ENCODE data around the gene COL15A1. TPM values are rescaled to one million over a fixed set of nuclear protein-coding genes. Genes with fewer than 3 reads are reported as not detected.

Gene COL15A1
- total and polyA plus RNA-seq, 8 donors, result 10.7 to 173 (median 27.8) TPM

DNA sequence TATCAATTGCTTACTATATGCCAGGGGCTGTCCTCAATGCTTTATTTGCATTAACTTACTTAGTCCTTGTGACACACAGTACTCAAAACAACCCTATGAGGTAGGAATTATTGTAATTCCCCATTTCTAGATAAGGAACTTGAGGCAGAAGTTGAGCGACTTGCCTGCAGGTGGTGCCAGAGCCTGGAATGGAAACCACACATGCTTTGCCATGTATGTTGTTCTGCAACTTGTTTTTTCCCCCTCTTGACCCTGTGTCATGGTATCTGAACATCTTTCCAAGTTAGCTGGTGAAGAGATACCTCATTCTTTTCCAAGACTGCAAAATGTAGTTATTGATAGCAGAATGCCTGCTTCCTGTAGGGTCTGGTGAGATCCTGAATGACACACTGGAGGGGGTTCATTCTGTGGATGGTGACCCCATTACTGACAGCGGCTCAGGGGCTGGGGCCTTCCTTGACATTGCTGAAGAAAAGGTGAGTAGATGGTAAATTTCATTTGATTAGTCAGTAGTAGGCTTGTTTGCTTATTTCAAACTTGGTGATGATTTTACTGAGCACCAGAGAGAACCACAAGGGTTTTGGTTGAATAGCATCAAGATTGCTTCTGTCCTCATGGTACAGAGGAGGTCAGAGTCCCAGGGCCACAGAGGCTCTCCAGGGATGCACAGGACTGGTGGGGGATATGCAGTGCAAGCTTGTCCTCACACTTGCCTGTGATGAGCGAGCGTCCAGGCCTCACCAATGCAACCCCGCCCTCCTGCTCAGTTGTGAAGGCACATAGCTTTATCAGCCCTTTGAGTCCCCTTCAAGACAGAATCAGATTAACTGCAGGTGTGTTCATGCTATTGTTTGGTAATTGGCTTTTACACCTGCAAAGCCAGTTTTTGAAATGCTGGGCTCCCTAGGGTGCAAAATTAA, 57.0 kb downstream of the COL15A1 start:
- peaks cover 0 to 33% (median 15%) of the 10 kb centered on the region in 4 donors for H3K36me3 ChIP-seq
- no peaks in the 10 kb centered on the region for H3K9me3 ChIP-seq
- intact Hi-C loops (cut with DNase I; ENCODE audit: low total_unique reads), result no loop called here
- WGBS, 5 donors, result 68 to 79% (median 75%) methylated on average over 5 of the region's 5 CpGs
- peak; percentile 52 to 86 for DNase-seq
- TF ChIP-seq POLR2A (IDR thresholded peaks at IDR 0.05) (no peak), POLR2AphosphoS5 (IDR thresholded peaks at IDR 0.05) (no peak)
- TF ChIP-seq, protein P1, sequence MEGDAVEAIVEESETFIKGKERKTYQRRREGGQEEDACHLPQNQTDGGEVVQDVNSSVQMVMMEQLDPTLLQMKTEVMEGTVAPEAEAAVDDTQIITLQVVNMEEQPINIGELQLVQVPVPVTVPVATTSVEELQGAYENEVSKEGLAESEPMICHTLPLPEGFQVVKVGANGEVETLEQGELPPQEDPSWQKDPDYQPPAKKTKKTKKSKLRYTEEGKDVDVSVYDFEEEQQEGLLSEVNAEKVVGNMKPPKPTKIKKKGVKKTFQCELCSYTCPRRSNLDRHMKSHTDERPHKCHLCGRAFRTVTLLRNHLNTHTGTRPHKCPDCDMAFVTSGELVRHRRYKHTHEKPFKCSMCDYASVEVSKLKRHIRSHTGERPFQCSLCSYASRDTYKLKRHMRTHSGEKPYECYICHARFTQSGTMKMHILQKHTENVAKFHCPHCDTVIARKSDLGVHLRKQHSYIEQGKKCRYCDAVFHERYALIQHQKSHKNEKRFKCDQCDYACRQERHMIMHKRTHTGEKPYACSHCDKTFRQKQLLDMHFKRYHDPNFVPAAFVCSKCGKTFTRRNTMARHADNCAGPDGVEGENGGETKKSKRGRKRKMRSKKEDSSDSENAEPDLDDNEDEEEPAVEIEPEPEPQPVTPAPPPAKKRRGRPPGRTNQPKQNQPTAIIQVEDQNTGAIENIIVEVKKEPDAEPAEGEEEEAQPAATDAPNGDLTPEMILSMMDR (IDR thresholded peaks at IDR 0.05), result peak in 5 of 7 experiments; percentile 29 to 55 (median 51)
- H3K4me3 ChIP-seq, result no peak overlapping the region
- H3K27ac ChIP-seq, result no peak overlapping the region
- no peaks in the 10 kb centered on the region for H3K27me3 ChIP-seq
- peaks cover 10 to 37% (median 24%) of the 10 kb centered on the region in 4 donors for H3K4me1 ChIP-seq

DNA sequence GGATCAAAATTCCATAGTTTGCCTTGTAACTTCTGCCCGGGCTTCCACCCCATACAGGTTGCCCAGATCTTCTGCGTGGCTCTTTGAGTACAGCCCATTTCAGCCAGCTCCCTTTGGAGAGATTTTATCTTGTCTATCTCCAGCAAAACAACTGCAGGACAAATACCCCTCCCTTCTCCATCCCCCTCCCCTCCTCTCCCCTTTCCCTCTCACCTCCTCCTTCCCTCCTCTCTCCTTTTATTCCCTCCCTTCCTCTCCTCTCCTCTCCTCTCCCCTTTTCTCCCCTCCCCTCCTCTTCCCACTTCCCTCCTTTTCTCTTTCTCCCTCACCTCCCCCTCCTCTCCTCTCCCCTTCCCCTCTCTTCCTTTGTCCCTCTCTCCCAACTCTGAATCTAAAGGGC, 58.2 kb downstream of the COL15A1 start:
- no peaks in the 10 kb centered on the region for H3K27me3 ChIP-seq
- no peak overlapping the region for H3K27ac ChIP-seq
- intact Hi-C loops (cut with DNase I; ENCODE audit: low total_unique reads), result no loop called here
- no peaks in the 10 kb centered on the region for H3K9me3 ChIP-seq
- WGBS, 5 donors, result 88 to 98% (median 92%) methylated on average over 2 of the region's 2 CpGs
- TF ChIP-seq, protein P1 (IDR thresholded peaks at IDR 0.05), result no peak
- no peak for DNase-seq
- H3K4me3 ChIP-seq, result no peak overlapping the region
- H3K36me3 ChIP-seq, result peaks cover 0 to 42% (median 20%) of the 10 kb centered on the region in 4 donors
- H3K4me1 ChIP-seq, result peaks cover 10 to 31% (median 23%) of the 10 kb centered on the region in 4 donors

DNA sequence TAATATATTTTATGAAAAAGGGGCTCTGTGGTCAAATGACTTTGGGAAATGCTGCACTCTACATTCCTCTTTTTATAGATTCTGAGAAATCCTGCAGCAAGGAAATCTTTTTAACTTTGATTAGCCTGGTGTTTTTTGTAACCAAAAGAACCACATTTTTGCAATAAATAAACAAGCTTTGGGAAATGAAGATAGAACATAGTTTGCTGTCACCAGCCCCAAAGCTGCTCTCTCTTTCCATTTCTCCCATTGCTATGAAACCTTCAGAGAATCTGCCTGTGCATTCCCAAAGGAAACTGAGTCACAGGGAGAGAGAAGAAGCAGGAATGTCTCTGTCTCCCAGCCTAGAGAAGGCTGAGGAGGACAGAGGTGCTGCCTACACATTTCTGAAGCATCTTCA, 59.0 kb downstream of the COL15A1 start:
- intact Hi-C loops (cut with DNase I; ENCODE audit: low total_unique reads), result no loop called here
- Histone ChIP-seq H3K27ac (no peak overlapping the region), H3K4me3 (no peak overlapping the region), H3K27me3 (no peaks in the 10 kb centered on the region), H3K4me1 (peaks cover 10 to 30% (median 20%) of the 10 kb centered on the region in 4 donors), H3K36me3 (peaks cover 0 to 44% (median 20%) of the 10 kb centered on the region in 4 donors), H3K9me3 (no peaks in the 10 kb centered on the region)
- TF ChIP-seq POLR2A (IDR thresholded peaks at IDR 0.05) (no peak), EP300 (IDR thresholded peaks at IDR 0.05) (no peak)
- TF ChIP-seq, protein P1 (IDR thresholded peaks at IDR 0.05), result no peak
- no peak for DNase-seq

DNA sequence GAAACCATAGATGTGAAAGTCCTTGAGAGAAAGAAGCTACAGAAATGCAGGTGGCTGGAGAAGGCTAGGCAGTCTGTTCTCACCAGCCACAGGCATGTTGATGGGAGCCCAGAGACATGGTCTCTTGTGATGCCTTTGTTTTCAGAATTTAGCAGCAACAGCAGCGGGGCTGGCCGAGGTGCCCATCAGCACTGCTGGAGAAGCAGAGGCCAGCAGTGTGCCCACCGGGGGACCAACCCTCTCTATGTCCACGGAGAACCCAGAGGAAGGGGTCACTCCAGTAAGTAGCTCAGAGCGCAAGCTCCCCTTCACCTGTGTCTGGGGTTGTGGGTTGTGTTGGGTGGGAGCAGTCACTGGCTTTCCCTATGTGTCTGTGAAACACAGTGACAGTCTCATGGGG, 59.6 kb downstream of the COL15A1 start:
- Histone ChIP-seq H3K27ac (no peak overlapping the region), H3K9me3 (no peaks in the 10 kb centered on the region), H3K4me1 (peaks cover 9 to 27% (median 14%) of the 10 kb centered on the region in 4 donors), H3K36me3 (peaks cover 0 to 44% (median 20%) of the 10 kb centered on the region in 4 donors), H3K27me3 (no peaks in the 10 kb centered on the region), H3K4me3 (no peak overlapping the region)
- no peak for TF ChIP-seq EP300 (IDR thresholded peaks at IDR 0.05)
- TF ChIP-seq POLR2AphosphoS5 (IDR thresholded peaks at IDR 0.05), result no peak
- TF ChIP-seq, protein P1 (IDR thresholded peaks at IDR 0.05), result no peak
- TF ChIP-seq POLR2A (IDR thresholded peaks at IDR 0.05), result no peak
- no peak for DNase-seq
- intact Hi-C loops (cut with DNase I; ENCODE audit: low total_unique reads), result no loop called here
- WGBS, 5 donors, result 84 to 97% (median 93%) methylated on average over 5 of the region's 5 CpGs

All from stomach (tissue), 9 donors.